Glutamatergic neuron (in vitro differentiated cells): ENCODE data around the gene ADGRL3. TPM values are rescaled to one million over a fixed set of nuclear protein-coding genes. Genes with fewer than 3 reads are reported as not detected.

Experiments used
- DNase-seq: peaks from one replicate; pipeline ENCODE4 v3.0.0; 2022
- H3K27ac Mint-ChIP-seq: one replicate; pipeline ENCODE4 v1.8.0; 2020; ENCODE audit warnings: mild to moderate bottlenecking, mixed read lengths, inconsistent platforms; ENCODE audit not compliant: unreplicated experiment
- H3K27me3 Mint-ChIP-seq: one replicate; pipeline ENCODE4 v1.8.0; 2020; ENCODE audit warnings: mild to moderate bottlenecking, moderate library complexity, mixed read lengths, inconsistent platforms; ENCODE audit not compliant: unreplicated experiment
- H3K36me3 Mint-ChIP-seq: one replicate; pipeline ENCODE4 v1.8.0; 2020; ENCODE audit warnings: mild to moderate bottlenecking, mixed read lengths, inconsistent platforms; ENCODE audit not compliant: unreplicated experiment
- H3K4me1 Mint-ChIP-seq: one replicate; pipeline ENCODE4 v1.8.0; 2020; ENCODE audit warnings: mild to moderate bottlenecking, low read depth, mixed read lengths, inconsistent platforms; ENCODE audit not compliant: unreplicated experiment
- H3K4me3 Mint-ChIP-seq: one replicate; pipeline ENCODE4 v1.8.0; 2020; ENCODE audit warnings: mild to moderate bottlenecking, mixed read lengths, inconsistent platforms; ENCODE audit not compliant: unreplicated experiment
- H3K9me3 Mint-ChIP-seq: one replicate; pipeline ENCODE4 v1.8.0; 2020; ENCODE audit warnings: mild to moderate bottlenecking, moderate library complexity, mixed read lengths, inconsistent platforms; ENCODE audit not compliant: unreplicated experiment
- CTCF ChIP-seq: fragments of 200-600 bp; sonication (generic); IDR thresholded peaks from one replicate; pipeline ENCODE4 v1.5.0; 2021; ENCODE audit not compliant: partially characterized antibody, unreplicated experiment
- total RNA-seq: library from RNA; stranded (reverse); fragmentation: NEBNext Ultra II Directional; extraction: Animal tissue kit (Norgen Biotek cat#: 25700); gene quantifications from one replicate; pipeline ENCODE4 v1.2.1, GENCODE V29; 2021; ENCODE audit not compliant: unreplicated experiment

ADGRL3 gene
- total RNA-seq, 1 donor from 2014 or later, result 193 TPM

GRCh38 chr4:61319156-61319555 is 119.0 kb downstream of the ADGRL3 start:
- H3K36me3 Mint-ChIP-seq, result peaks cover 11% of the 10 kb centered on the region
- no peak overlapping the region for H3K4me3 Mint-ChIP-seq
- no peak for TF ChIP-seq CTCF
- H3K9me3 Mint-ChIP-seq, result peaks cover 10% of the 10 kb centered on the region
- H3K4me1 Mint-ChIP-seq, result peaks cover 4% of the 10 kb centered on the region
- DNase-seq, result no peak
- H3K27ac Mint-ChIP-seq, result no peak overlapping the region
- peaks cover 3% of the 10 kb centered on the region for H3K27me3 Mint-ChIP-seq

GRCh38 chr4:61320154-61320553 is 120.0 kb downstream of the ADGRL3 start:
- H3K27ac Mint-ChIP-seq, result no peak overlapping the region
- H3K36me3 Mint-ChIP-seq, result peaks cover 12% of the 10 kb centered on the region
- no peak overlapping the region for H3K4me3 Mint-ChIP-seq
- peaks cover 10% of the 10 kb centered on the region for H3K9me3 Mint-ChIP-seq
- DNase-seq, result no peak
- no peak for TF ChIP-seq CTCF
- H3K27me3 Mint-ChIP-seq, result peaks cover 3% of the 10 kb centered on the region
- peaks cover 4% of the 10 kb centered on the region for H3K4me1 Mint-ChIP-seq

GRCh38 chr4:61320631-61321030 is 120.5 kb downstream of the ADGRL3 start:
- H3K36me3 Mint-ChIP-seq, result peaks cover 12% of the 10 kb centered on the region
- no peak for TF ChIP-seq CTCF

GRCh38 chr4:61332693-61333092 is 132.6 kb downstream of the ADGRL3 start:
- Mint-ChIP-seq H3K27ac (no peak overlapping the region), H3K27me3 (peaks cover 2% of the 10 kb centered on the region), H3K36me3 (peaks cover 8% of the 10 kb centered on the region), H3K4me3 (no peak overlapping the region), H3K4me1 (peaks cover 22% of the 10 kb centered on the region), H3K9me3 (peaks cover 7% of the 10 kb centered on the region)
- no peak for DNase-seq
- no peak for TF ChIP-seq CTCF

More at GRCh38 chr4:61320631-61321030, 120.5 kb downstream of the ADGRL3 start:
- no peak overlapping the region for H3K27ac Mint-ChIP-seq
- peaks cover 4% of the 10 kb centered on the region for H3K4me1 Mint-ChIP-seq
- no peak overlapping the region for H3K4me3 Mint-ChIP-seq
- H3K27me3 Mint-ChIP-seq, result peaks cover 3% of the 10 kb centered on the region
- H3K9me3 Mint-ChIP-seq, result peaks cover 10% of the 10 kb centered on the region
- DNase-seq, result no peak

GRCh38 chr4:61333490-61333889 is 133.4 kb downstream of the ADGRL3 start:
- Mint-ChIP-seq H3K27ac (no peak overlapping the region), H3K36me3 (peaks cover 8% of the 10 kb centered on the region), H3K9me3 (peaks cover 4% of the 10 kb centered on the region), H3K27me3 (peaks cover 2% of the 10 kb centered on the region), H3K4me3 (no peak overlapping the region), H3K4me1 (peaks cover 21% of the 10 kb centered on the region)
- DNase-seq, result no peak
- no peak for TF ChIP-seq CTCF
